ENCODE results near the gene ACTR6. TPM values are rescaled to one million over a fixed set of nuclear protein-coding genes. Genes with fewer than 3 reads are reported as not detected.
A peak's percentile ranks its signal among the peaks of the same experiment; 100 is the strongest.

ACTR6 gene
- total RNA-seq, 2 experiments from 2014 or later, result 21.3 to 21.8 TPM

DNA sequence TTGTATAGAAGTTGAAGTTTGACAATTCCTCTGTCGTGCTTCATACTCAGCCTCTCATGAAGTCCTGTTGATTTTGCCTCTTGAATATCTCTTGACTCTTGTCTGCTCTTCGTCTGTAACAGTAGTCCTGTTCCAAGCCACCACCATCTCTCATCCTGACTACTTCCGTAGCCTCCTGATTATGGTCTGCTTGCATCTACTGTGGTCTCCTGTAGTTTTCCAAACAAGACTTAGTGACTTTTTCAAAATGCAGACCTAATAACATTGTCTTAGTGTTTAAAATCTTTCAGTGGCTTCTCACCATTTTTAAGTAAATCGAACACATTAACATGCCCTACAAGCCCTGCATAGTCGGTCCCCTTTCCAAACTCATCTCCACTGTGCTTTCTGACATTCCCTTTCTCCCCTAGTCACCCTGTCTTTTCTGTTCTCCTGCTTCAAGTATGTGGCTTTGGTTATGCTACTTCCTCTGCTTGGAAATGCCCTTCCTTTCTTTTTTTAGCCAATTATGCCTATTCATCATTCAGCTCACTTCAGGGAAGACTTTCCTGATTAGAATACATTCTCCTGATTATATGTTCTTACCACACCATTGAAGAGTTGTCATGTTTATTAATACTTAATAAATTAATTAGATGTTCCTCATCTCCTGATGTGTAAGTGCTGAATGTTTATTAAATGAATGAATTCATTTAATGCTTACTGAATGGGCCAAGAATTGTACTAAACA, 68.4 kb downstream of the ACTR6 start:
- TF ChIP-seq CTCF (IDR thresholded peaks at IDR 0.05), result no peak
- POLR2A ChIA-PET, result no interaction called here
- Mint-ChIP-seq H3K4me1 (ENCODE audit: low read depth) (peaks cover 62% of the 10 kb centered on the region), H3K36me3 (ENCODE audit: low read depth) (peaks cover 13% of the 10 kb centered on the region), H3K4me3 (peak overlapping the region; percentile 98), H3K9me3 (no peaks in the 10 kb centered on the region), H3K27ac (peak overlapping the region; percentile 96), H3K27me3 (no peaks in the 10 kb centered on the region)
- Histone ChIP-seq H3K27ac (ENCODE audit: low read depth in 1 of 2, low read length in 2 of 2) (no peak overlapping the region), H3K4me1 (ENCODE audit: insufficient read depth, low read length) (peaks cover 12% of the 10 kb centered on the region), H3K36me3 (ENCODE audit: insufficient read depth, low read length) (no peaks in the 10 kb centered on the region), H3K27me3 (ENCODE audit: control insufficient read depth in 1 of 2, insufficient read depth in 2 of 2, low read length in 2 of 2) (no peaks in the 10 kb centered on the region), H3K9me3 (ENCODE audit: control insufficient read depth in 1 of 2, insufficient read depth in 1 of 2, low read length in 2 of 2) (no peaks in the 10 kb centered on the region), H3K4me3 (ENCODE audit: low read length) (no peak overlapping the region)
- ATAC-seq (ENCODE audit: poor library complexity) (no peak), DNase-seq (peak in 1 of 14 experiments; percentile 6)
- CTCF ChIA-PET, result interaction anchor here (0.6 kb wide), 1 partner anchor 23 kb away, joined by 3 read pairs; no protein-coding TSS in a partner anchor
- intact Hi-C loops (cut with DNase I, micrococcal nuclease), result loop anchor here (5.0 to 10.0 kb wide), 4 partner anchors 127 to 1793 kb away; partner anchors contain the start of genes APAF1 (in 1 of the 2), BLTP3B (in 1 of the 2), IKBIP (in 1 of the 2) and WASHC3 (in 1 of the 2)

- ATAC-seq (ENCODE audit: poor library complexity), result no peak
- no peak for DNase-seq
- CTCF ChIA-PET, result no interaction called here
- POLR2A ChIA-PET, result no interaction called here
- Histone ChIP-seq H3K27ac (ENCODE audit: low read depth in 1 of 2, low read length in 2 of 2) (no peak overlapping the region), H3K36me3 (ENCODE audit: insufficient read depth, low read length) (no peaks in the 10 kb centered on the region), H3K4me1 (ENCODE audit: insufficient read depth, low read length) (peaks cover 4% of the 10 kb centered on the region), H3K9me3 (ENCODE audit: control insufficient read depth in 1 of 2, insufficient read depth in 1 of 2, low read length in 2 of 2) (no peaks in the 10 kb centered on the region), H3K27me3 (ENCODE audit: control insufficient read depth in 1 of 2, insufficient read depth in 2 of 2, low read length in 2 of 2) (no peaks in the 10 kb centered on the region), H3K4me3 (ENCODE audit: low read length) (no peak overlapping the region)
- H3K4me3 Mint-ChIP-seq, result no peak overlapping the region
- no peak overlapping the region for H3K27ac Mint-ChIP-seq
- H3K9me3 Mint-ChIP-seq, result no peaks in the 10 kb centered on the region
- H3K4me1 Mint-ChIP-seq (ENCODE audit: low read depth), result peaks cover 60% of the 10 kb centered on the region
- no peaks in the 10 kb centered on the region for H3K36me3 Mint-ChIP-seq (ENCODE audit: low read depth)
- intact Hi-C loops (cut with DNase I, micrococcal nuclease), result no loop called here
- no peaks in the 10 kb centered on the region for H3K27me3 Mint-ChIP-seq
- no peak for TF ChIP-seq CTCF (IDR thresholded peaks at IDR 0.05)
Measured at GRCh38 chr12:100273782-100274181, 73.2 kb downstream of the ACTR6 start.

Small RNA genes within 50 kb of the gene (microRNA-seq; reads per million reads assigned to microRNA genes)
- not detected for gene MIR1827 (ENCODE audit: borderline microRNAs expressed, borderline replicate concordance)

Other genes starting within 250 kb of the ACTR6 start
- gene ANKS1B, start 215.9 kb upstream of the ACTR6 start, total RNA-seq, result 1 to 10 TPM in 1 of 2 experiments, under 1 TPM in 1; 0.16 to 1.1 TPM
- gene BLTP3B, start 57.9 kb upstream of the ACTR6 start, total RNA-seq, result 10 to 100 TPM; 23.0 to 23.4 TPM
- gene DEPDC4, start 66.3 kb downstream of the ACTR6 start, total RNA-seq, result under 1 TPM; 0.27 to 0.50 TPM
- gene SCYL2, start 66.4 kb downstream of the ACTR6 start, total RNA-seq, result 10 to 100 TPM; 37.5 to 40.8 TPM
- not detected for gene SLC17A8, start 156.3 kb downstream of the ACTR6 start, total RNA-seq